IPS-15b (cell line): ENCODE data around the gene OSBP2.
"Not testable (repeated sequence)": the region's sequence is repeated elsewhere in the genome, so short reads cannot be mapped to it uniquely, and the experiment has no call there.

Source experiments
- H3K27me3 ChIP-seq: one replicate; pipeline ENCODE4 v1.6.1; 2013; ENCODE audit warnings: low read length; ENCODE audit not compliant: control insufficient read depth, insufficient read depth
- H3K36me3 ChIP-seq: one replicate; pipeline ENCODE4 v1.6.1; 2013; ENCODE audit warnings: low read length; ENCODE audit not compliant: control insufficient read depth, insufficient read depth
- H3K4me1 ChIP-seq: one replicate; pipeline ENCODE4 v1.6.1; 2013; ENCODE audit warnings: mild to moderate bottlenecking, low read length; ENCODE audit not compliant: control insufficient read depth, insufficient read depth
- H3K4me3 ChIP-seq: one replicate; pipeline ENCODE4 v1.5.1; 2013; ENCODE audit warnings: low read depth, low read length
- H3K9ac ChIP-seq: one replicate; pipeline ENCODE4 v1.6.1; 2013; ENCODE audit warnings: low read depth, mild to moderate bottlenecking, low read length
- H3K9me3 ChIP-seq: one replicate; pipeline ENCODE4 v1.6.1; 2013; ENCODE audit warnings: mild to moderate bottlenecking, low read length; ENCODE audit not compliant: control insufficient read depth, insufficient read depth

The OSBP2 gene

DNA sequence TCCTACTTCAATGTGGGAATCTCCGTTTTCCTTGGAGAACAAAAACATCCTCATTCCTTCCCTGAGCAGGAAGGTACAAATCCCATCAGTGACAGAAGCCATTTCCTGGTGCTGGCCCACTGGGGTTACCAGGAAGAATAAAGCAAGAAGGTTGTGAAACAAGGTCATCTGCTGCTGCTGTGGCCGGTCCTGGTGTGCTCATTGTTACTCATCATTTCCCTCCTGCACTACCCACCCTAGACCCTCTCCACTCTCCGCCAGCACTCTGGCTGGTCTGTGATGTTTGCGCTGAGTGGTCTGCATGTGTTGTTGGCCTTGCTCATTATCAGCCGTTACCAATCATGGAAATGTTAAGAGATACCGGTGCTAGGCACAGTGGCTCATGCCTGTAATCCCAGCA, 37.0 kb downstream of the OSBP2 start:
- H3K36me3 ChIP-seq = no peaks in the 10 kb centered on the region

GRCh38 chr22:30732426-30732825, 37.8 kb downstream of the OSBP2 start:
- H3K36me3 ChIP-seq = no peaks in the 10 kb centered on the region
- no peaks in the 10 kb centered on the region for H3K4me1 ChIP-seq
- no peaks in the 10 kb centered on the region for H3K9me3 ChIP-seq
- no peaks in the 10 kb centered on the region for H3K27me3 ChIP-seq
- no peak overlapping the region for H3K4me3 ChIP-seq
- H3K9ac ChIP-seq = no peak overlapping the region

More for the DNA sequence above, 37.0 kb downstream of the OSBP2 start:
- H3K4me3 ChIP-seq = no peak overlapping the region
- no peaks in the 10 kb centered on the region for H3K4me1 ChIP-seq
- no peaks in the 10 kb centered on the region for H3K27me3 ChIP-seq
- no peaks in the 10 kb centered on the region for H3K9me3 ChIP-seq
- no peak overlapping the region for H3K9ac ChIP-seq

DNA sequence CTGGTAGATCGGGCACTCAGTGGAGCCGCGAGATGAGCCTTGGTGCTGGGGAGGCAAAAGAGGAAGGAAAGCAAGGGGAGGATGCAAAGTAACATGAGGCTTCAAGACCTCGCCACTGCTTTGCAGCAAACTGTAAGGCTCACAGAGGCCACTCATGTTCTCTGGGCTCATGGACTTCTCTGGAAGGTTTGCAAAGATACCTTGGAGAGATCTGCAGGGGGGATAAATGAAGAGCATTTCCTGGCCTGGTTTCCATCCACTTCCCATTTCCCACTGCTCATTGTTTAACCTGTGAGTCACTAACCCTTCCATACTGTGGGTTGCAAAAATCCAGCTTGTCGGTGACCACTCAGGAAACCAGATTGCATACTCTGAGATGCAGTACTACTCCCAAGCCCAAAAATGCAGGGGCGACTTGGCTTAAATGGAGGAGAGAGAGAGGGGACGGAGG, 38.5 kb downstream of the OSBP2 start:
- Histone ChIP-seq H3K36me3 (no peaks in the 10 kb centered on the region), H3K27me3 (no peaks in the 10 kb centered on the region), H3K4me1 (no peaks in the 10 kb centered on the region), H3K4me3 (no peak overlapping the region), H3K9ac (no peak overlapping the region), H3K9me3 (no peaks in the 10 kb centered on the region)

DNA sequence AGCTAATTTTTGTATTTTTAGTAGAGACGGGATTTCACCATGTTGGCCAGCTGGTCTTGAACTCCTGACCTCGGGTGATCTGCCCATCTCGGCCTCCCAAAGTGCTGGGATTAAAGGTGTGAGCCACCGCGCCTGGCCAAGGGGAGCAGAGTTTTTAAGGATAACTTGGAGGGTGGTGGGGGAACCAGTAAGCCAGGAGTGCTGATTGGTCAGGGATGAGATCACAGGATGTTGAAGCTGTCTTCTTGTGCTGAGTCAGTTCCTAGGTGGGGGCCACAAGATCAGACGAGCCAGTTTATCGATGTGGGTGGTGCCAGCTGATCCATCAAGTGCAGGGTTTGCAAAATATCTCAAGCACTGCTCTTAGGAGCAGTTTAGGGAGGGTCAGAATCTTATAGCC, 45.3 kb downstream of the OSBP2 start:
- not testable (repeated sequence) for H3K4me1 ChIP-seq, H3K9me3 ChIP-seq, H3K4me3 ChIP-seq, H3K9ac ChIP-seq, H3K27me3 ChIP-seq, H3K36me3 ChIP-seq

DNA sequence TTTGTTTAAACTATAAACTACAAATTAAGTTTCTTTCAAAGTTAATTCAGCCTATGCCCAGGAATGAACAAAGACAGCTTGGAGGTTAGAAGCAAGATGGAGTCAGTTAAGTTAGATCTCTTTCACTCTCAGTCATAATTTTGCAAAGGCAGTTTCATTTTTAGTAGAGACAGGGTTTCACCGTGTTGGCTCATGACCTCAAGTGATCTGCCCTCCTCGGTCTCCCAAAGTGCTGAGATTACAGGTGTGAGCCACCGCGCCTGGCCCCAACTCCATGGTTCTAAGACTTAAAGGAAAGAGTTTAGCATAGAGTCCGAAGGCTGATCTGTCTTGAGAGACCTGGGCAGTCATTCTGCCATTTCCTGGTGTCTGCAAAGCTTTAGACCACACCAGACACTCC, 45.8 kb downstream of the OSBP2 start:
- not testable (repeated sequence) for H3K4me1 ChIP-seq, H3K4me3 ChIP-seq, H3K36me3 ChIP-seq, H3K9me3 ChIP-seq, H3K27me3 ChIP-seq, H3K9ac ChIP-seq

DNA sequence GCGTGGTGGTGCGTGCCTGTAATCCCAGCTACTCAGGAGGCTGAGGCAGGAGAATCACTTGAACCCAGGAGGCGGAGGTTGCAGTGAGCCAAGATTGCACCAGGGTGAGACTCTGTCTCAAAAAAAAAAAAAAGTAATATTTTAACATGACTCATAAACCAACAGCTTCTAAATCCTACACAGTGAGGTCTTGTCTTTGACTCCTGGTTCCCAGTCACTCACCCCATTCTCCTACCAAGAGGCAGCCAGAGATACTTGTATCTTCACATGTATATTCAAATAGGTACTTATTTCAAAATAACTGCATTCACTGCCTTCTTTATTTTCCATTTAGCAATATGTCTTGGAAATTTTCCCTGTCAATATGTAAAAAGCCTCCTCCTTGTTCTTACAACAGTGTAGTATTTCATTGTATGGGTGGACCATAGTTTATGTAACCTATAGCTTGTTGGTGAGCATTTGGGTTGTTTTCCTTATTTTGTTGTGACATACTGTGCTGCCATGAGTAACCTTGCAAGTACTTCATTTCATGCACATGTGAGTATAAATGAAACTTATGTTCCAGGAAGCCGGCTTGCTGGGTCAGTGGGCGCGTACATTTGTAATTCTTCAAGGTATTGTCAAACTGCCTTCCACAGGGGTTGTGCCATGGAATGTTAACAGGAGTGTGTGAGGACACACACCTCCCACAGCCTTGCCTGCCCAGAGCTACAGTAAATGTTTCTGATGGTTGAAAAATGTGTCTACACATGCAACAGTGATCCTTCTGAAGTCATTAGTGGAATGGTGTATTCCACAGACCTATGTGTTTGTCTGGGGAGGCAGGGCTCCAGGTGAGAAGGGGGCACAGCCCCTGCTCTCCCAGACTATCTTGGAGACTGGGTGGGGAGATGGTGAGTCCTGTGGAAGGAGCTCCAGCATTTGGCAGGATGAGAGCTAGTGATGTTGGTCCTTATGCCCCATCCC, 47.9 kb downstream of the OSBP2 start:
- H3K4me3 ChIP-seq = no peak overlapping the region
- H3K27me3 ChIP-seq = no peaks in the 10 kb centered on the region
- no peak overlapping the region for H3K9ac ChIP-seq
- H3K36me3 ChIP-seq = no peaks in the 10 kb centered on the region
- no peaks in the 10 kb centered on the region for H3K9me3 ChIP-seq
- no peaks in the 10 kb centered on the region for H3K4me1 ChIP-seq

GRCh38 chr22:30743257-30744020, 48.8 kb downstream of the OSBP2 start:
- Histone ChIP-seq H3K9me3 (no peaks in the 10 kb centered on the region), H3K27me3 (no peaks in the 10 kb centered on the region), H3K36me3 (no peaks in the 10 kb centered on the region), H3K4me3 (no peak overlapping the region), H3K4me1 (no peaks in the 10 kb centered on the region), H3K9ac (no peak overlapping the region)

GRCh38 chr22:30744224-30744623, 49.5 kb downstream of the OSBP2 start:
- Histone ChIP-seq H3K4me1 (no peaks in the 10 kb centered on the region), H3K27me3 (no peaks in the 10 kb centered on the region), H3K36me3 (no peaks in the 10 kb centered on the region), H3K4me3 (no peak overlapping the region), H3K9ac (no peak overlapping the region), H3K9me3 (no peaks in the 10 kb centered on the region)

- Histone ChIP-seq H3K9ac (no peak overlapping the region), H3K36me3 (no peaks in the 10 kb centered on the region), H3K4me1 (no peaks in the 10 kb centered on the region), H3K4me3 (no peak overlapping the region), H3K27me3 (no peaks in the 10 kb centered on the region), H3K9me3 (no peaks in the 10 kb centered on the region)
These were observed 52.8 kb downstream of the OSBP2 start for GRCh38 chr22:30747493-30747892.

- H3K27me3 ChIP-seq = no peaks in the 10 kb centered on the region
- H3K9ac ChIP-seq = no peak overlapping the region
- no peaks in the 10 kb centered on the region for H3K36me3 ChIP-seq
- H3K4me1 ChIP-seq = no peaks in the 10 kb centered on the region
- no peaks in the 10 kb centered on the region for H3K9me3 ChIP-seq
- H3K4me3 ChIP-seq = no peak overlapping the region
These were observed 54.6 kb downstream of the OSBP2 start for GRCh38 chr22:30749272-30749671.

DNA sequence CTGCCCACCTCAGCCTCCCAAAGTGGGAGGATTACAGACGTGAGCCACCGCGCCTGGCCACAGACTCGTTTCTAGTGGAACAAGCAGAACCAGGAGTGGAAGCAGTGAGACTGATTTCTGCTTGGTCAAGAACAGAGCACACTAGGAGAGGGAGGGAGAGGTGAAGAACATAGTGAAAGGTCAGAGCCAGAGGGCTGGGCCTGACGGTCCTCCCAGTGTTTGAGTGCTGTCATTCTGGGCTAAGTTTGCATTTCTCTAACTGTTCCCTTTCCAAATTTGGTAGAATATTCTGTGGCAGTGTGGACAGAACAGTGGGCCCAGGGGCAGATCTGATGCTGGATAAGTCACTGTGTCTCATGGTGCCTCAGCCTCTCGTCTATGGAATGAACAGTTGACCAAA, 55.2 kb downstream of the OSBP2 start:
- Histone ChIP-seq H3K9ac (no peak overlapping the region), H3K27me3 (no peaks in the 10 kb centered on the region), H3K9me3 (no peaks in the 10 kb centered on the region), H3K4me1 (no peaks in the 10 kb centered on the region), H3K4me3 (no peak overlapping the region), H3K36me3 (no peaks in the 10 kb centered on the region)

GRCh38 chr22:30751529-30751928, 56.9 kb downstream of the OSBP2 start:
- no peaks in the 10 kb centered on the region for H3K36me3 ChIP-seq
- no peak overlapping the region for H3K9ac ChIP-seq
- H3K9me3 ChIP-seq = no peaks in the 10 kb centered on the region
- H3K4me3 ChIP-seq = no peak overlapping the region
- H3K27me3 ChIP-seq = no peaks in the 10 kb centered on the region
- H3K4me1 ChIP-seq = no peaks in the 10 kb centered on the region
